Measurements from ENCODE around the gene KCP.
A peak's percentile ranks its signal among the peaks of the same experiment; 100 is the strongest.

KCP gene

GRCh38 chr7:128862571-128863432 is 47.7 kb downstream of the KCP start, which contains the start of gene ATP6V1F:
TSS of gene ATP6V1F (plus strand) at chr7:128862856. CDS start at chr7:128862905, 49 bp downstream.
- no peaks in the 10 kb centered on the region for H3K9me3 ChIP-seq (ENCODE audit: control insufficient read depth, low read length)
- H3K27me3 ChIP-seq (ENCODE audit: control insufficient read depth, insufficient read depth, low read length, poor library complexity, severe bottlenecking): peaks cover 10% of the 10 kb centered on the region
- H3K4me3 ChIP-seq (ENCODE audit: insufficient read depth, low read depth, low read length): peak within 1 kb of the TSS; percentile 85
- H3K27ac ChIP-seq (ENCODE audit: insufficient read depth, low read depth, low read length, poor library complexity, severe bottlenecking): no peak within 1 kb of the TSS
- 1% methylated on average over 65 of the region's 65 CpGs for WGBS, 2 experiments
- no peaks in the 10 kb centered on the region for H3K36me3 ChIP-seq (ENCODE audit: control insufficient read depth, insufficient read depth, low read length)
- H3K4me1 ChIP-seq (ENCODE audit: control insufficient read depth, insufficient read depth, low read length): peaks cover 6% of the 10 kb centered on the region

- peaks cover 2% of the 10 kb centered on the region for H3K27me3 ChIP-seq (ENCODE audit: control insufficient read depth, insufficient read depth, low read length, poor library complexity, severe bottlenecking)
- no peaks in the 10 kb centered on the region for H3K36me3 ChIP-seq (ENCODE audit: control insufficient read depth, insufficient read depth, low read length)
- peaks cover 6% of the 10 kb centered on the region for H3K4me1 ChIP-seq (ENCODE audit: control insufficient read depth, insufficient read depth, low read length)
- peak overlapping the region; percentile 85 for H3K4me3 ChIP-seq (ENCODE audit: insufficient read depth, low read depth, low read length)
- no peak overlapping the region for H3K27ac ChIP-seq (ENCODE audit: insufficient read depth, low read depth, low read length, poor library complexity, severe bottlenecking)
- no peaks in the 10 kb centered on the region for H3K9me3 ChIP-seq (ENCODE audit: control insufficient read depth, low read length)
- WGBS, 2 experiments: 74 to 79% methylated on average over 15 of the region's 15 CpGs
Observed at GRCh38 chr7:128861957-128862570, 48.4 kb downstream of the KCP start.

GRCh38 chr7:128860158-128861073 is 50.1 kb downstream of the KCP start:
- Histone ChIP-seq H3K36me3 (ENCODE audit: control insufficient read depth, insufficient read depth, low read length) (no peaks in the 10 kb centered on the region), H3K27ac (ENCODE audit: insufficient read depth, low read depth, low read length, poor library complexity, severe bottlenecking) (no peak overlapping the region), H3K4me3 (ENCODE audit: insufficient read depth, low read depth, low read length) (no peak overlapping the region), H3K9me3 (ENCODE audit: control insufficient read depth, low read length) (no peaks in the 10 kb centered on the region), H3K4me1 (ENCODE audit: control insufficient read depth, insufficient read depth, low read length) (peaks cover 6% of the 10 kb centered on the region), H3K27me3 (ENCODE audit: control insufficient read depth, insufficient read depth, low read length, poor library complexity, severe bottlenecking) (no peaks in the 10 kb centered on the region)
- WGBS, 2 experiments: 75% methylated on average over 10 of the region's 10 CpGs

GRCh38 chr7:128859232-128860157 is 51.0 kb downstream of the KCP start:
- Histone ChIP-seq H3K27me3 (ENCODE audit: control insufficient read depth, insufficient read depth, low read length, poor library complexity, severe bottlenecking) (no peaks in the 10 kb centered on the region), H3K9me3 (ENCODE audit: control insufficient read depth, low read length) (no peaks in the 10 kb centered on the region), H3K36me3 (ENCODE audit: control insufficient read depth, insufficient read depth, low read length) (peaks cover 3% of the 10 kb centered on the region), H3K4me3 (ENCODE audit: insufficient read depth, low read depth, low read length) (no peak overlapping the region), H3K27ac (ENCODE audit: insufficient read depth, low read depth, low read length, poor library complexity, severe bottlenecking) (no peak overlapping the region), H3K4me1 (ENCODE audit: control insufficient read depth, insufficient read depth, low read length) (peaks cover 6% of the 10 kb centered on the region)
- WGBS, 2 experiments: 86 to 90% methylated on average over 12 of the region's 12 CpGs

- no peak overlapping the region for H3K4me3 ChIP-seq (ENCODE audit: insufficient read depth, low read depth, low read length)
- H3K4me1 ChIP-seq (ENCODE audit: control insufficient read depth, insufficient read depth, low read length): peaks cover 1% of the 10 kb centered on the region
- WGBS, 2 experiments: 91 to 92% methylated on average over 18 of the region's 18 CpGs
- no peaks in the 10 kb centered on the region for H3K27me3 ChIP-seq (ENCODE audit: control insufficient read depth, insufficient read depth, low read length, poor library complexity, severe bottlenecking)
- H3K9me3 ChIP-seq (ENCODE audit: control insufficient read depth, low read length): no peaks in the 10 kb centered on the region
- H3K36me3 ChIP-seq (ENCODE audit: control insufficient read depth, insufficient read depth, low read length): peaks cover 6% of the 10 kb centered on the region
- H3K27ac ChIP-seq (ENCODE audit: insufficient read depth, low read depth, low read length, poor library complexity, severe bottlenecking): no peak overlapping the region
Observed at GRCh38 chr7:128858380-128859231, 51.9 kb downstream of the KCP start.

GRCh38 chr7:128856001-128856718 is 54.3 kb downstream of the KCP start:
- H3K36me3 ChIP-seq (ENCODE audit: control insufficient read depth, insufficient read depth, low read length): peaks cover 18% of the 10 kb centered on the region
- WGBS, 2 experiments: 92 to 93% methylated on average over 16 to 17 of the region's 17 CpGs

GRCh38 chr7:128855559-128855958 is 55.0 kb downstream of the KCP start:
- WGBS, 2 experiments: 92 to 94% methylated on average over 3 of the region's 3 CpGs
- no peaks in the 10 kb centered on the region for H3K9me3 ChIP-seq (ENCODE audit: control insufficient read depth, low read length)
- H3K36me3 ChIP-seq (ENCODE audit: control insufficient read depth, insufficient read depth, low read length): peaks cover 18% of the 10 kb centered on the region
- H3K27me3 ChIP-seq (ENCODE audit: control insufficient read depth, insufficient read depth, low read length, poor library complexity, severe bottlenecking): no peaks in the 10 kb centered on the region
- no peak overlapping the region for H3K27ac ChIP-seq (ENCODE audit: insufficient read depth, low read depth, low read length, poor library complexity, severe bottlenecking)
- no peaks in the 10 kb centered on the region for H3K4me1 ChIP-seq (ENCODE audit: control insufficient read depth, insufficient read depth, low read length)
- H3K4me3 ChIP-seq (ENCODE audit: insufficient read depth, low read depth, low read length): no peak overlapping the region

More at GRCh38 chr7:128856001-128856718, 54.3 kb downstream of the KCP start:
- Histone ChIP-seq H3K27ac (ENCODE audit: insufficient read depth, low read depth, low read length, poor library complexity, severe bottlenecking) (no peak overlapping the region), H3K4me3 (ENCODE audit: insufficient read depth, low read depth, low read length) (no peak overlapping the region), H3K4me1 (ENCODE audit: control insufficient read depth, insufficient read depth, low read length) (no peaks in the 10 kb centered on the region), H3K9me3 (ENCODE audit: control insufficient read depth, low read length) (no peaks in the 10 kb centered on the region), H3K27me3 (ENCODE audit: control insufficient read depth, insufficient read depth, low read length, poor library complexity, severe bottlenecking) (no peaks in the 10 kb centered on the region)

- no peaks in the 10 kb centered on the region for H3K27me3 ChIP-seq (ENCODE audit: control insufficient read depth, insufficient read depth, low read length, poor library complexity, severe bottlenecking)
- H3K9me3 ChIP-seq (ENCODE audit: control insufficient read depth, low read length): no peaks in the 10 kb centered on the region
- peaks cover 18% of the 10 kb centered on the region for H3K36me3 ChIP-seq (ENCODE audit: control insufficient read depth, insufficient read depth, low read length)
- H3K27ac ChIP-seq (ENCODE audit: insufficient read depth, low read depth, low read length, poor library complexity, severe bottlenecking): no peak overlapping the region
- WGBS, 2 experiments: 95% methylated on average over 21 of the region's 21 CpGs
- H3K4me1 ChIP-seq (ENCODE audit: control insufficient read depth, insufficient read depth, low read length): no peaks in the 10 kb centered on the region
- H3K4me3 ChIP-seq (ENCODE audit: insufficient read depth, low read depth, low read length): no peak overlapping the region
Observed at GRCh38 chr7:128854396-128854795, 56.1 kb downstream of the KCP start.

Data from ectodermal cell (in vitro differentiated cells).